Left hindlimb (tissue), 1 donor: ENCODE results near the gene C10orf90.

Source experiments
- DNase-seq: peaks from one replicate; pipeline ENCODE4 v3.0.0-alpha.2; 2018

C10orf90 gene

DNA sequence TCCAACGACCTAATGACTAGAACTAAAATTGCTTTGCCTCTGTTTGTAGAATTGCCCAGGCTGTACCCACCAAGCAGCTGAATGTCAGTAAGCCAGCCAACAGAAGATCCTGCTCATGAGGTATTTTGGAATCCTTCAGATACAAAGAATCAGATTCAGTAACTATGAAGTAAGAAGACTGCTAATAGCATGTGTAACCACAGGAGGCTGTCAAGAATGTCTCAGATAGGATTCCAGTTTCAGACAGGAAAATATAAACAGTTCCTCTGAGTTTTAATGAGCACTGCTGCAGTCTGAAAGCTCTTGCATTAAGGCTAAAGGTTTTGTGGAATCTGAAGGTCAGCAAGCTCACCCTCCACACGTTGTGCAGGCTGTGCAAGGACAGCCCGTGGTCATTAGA, 169.6 kb downstream of the C10orf90 start:
- no peak for DNase-seq

DNA sequence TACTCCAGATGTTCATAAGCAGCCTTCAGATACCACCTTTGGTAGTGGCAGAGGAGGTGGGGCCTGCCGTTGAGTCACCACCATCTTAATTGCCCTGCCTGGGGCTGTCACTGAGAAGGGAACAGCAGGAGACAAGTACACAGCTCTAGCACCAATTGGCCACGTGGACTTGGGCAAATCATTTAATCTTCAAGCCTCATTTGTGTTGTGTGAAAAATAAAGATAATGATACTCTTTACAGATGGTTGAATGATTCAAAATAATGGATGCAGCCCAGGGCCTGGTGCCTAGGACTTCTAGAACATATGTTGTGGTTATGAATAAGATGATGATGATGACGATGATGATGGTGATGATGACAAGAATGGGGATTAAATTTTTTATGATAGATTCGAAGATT, 170.3 kb downstream of the C10orf90 start:
- no peak for DNase-seq

DNA sequence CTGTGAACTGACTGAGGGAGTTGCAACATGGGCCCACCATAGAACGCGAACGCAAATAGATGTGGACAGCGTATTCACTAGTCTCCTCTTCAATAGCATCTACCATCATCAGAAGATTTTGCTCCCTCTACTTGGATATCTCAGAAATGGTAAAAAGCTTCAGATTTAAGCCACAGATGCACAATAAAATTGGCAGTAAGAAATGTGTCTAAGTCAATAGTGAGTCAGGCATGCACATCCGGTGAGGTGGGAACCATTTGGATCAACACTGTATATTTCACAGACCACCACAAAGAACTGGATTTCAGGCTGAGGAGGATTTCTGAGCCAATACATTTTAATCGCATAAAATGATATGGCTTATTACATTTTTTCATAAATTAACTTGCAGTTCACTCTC, 170.7 kb downstream of the C10orf90 start:
- DNase-seq = no peak

DNA sequence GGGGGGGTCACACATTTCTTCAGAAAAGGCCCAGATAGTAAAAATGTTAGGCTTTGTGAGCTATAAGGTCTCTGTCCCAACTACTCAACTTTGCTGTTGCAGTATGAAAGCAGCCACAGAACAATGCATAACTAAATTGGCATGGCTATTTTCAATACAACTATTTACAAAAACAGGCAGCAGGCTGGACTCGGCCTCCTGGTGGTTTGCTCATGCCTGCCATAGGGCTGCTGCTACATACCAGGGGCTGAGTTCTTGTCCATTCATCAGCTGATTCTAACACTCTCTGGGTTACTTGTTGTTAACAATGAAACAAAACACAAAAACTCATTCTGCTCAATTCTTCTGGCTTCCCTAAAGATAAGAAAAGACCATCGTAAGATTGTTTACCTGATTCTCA, 172.8 kb downstream of the C10orf90 start:
- DNase-seq = no peak

DNA sequence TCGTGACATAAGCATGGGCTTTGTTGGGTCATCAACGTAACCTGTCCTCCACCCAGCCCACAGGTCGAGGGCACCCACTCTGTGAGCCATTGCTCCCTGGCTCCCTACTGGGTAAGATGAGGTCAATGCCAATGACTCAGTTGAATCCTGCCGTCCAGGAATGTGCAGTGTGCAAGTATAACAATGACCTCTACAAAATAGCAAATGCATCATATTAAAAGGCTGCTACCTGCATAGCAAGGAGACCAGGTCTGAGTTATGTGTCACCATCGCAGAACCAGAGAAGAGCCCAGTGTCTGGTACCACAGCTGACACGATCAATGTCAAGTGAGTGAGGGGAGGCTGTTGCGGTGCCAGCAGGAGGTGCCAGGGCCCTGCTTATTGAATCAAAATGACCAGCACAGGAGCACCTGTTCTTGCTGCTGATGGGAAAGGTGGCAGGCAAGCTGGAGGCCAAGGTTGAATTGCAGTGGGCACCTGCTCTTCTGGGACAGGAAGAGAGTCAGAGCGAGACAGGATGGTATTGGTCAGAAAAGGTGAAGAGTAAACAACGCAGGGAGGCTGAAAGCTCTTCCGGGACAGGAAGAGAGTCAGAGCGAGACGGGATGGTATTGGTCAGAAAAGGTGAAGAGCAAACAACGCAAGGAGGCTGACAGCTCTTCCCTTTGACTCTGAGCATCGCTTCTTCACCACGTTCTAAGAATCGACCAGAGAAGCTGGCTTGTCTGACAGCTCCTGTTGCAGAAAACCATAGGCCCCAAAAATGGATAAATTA, 173.5 kb downstream of the C10orf90 start:
- DNase-seq = no peak

DNA sequence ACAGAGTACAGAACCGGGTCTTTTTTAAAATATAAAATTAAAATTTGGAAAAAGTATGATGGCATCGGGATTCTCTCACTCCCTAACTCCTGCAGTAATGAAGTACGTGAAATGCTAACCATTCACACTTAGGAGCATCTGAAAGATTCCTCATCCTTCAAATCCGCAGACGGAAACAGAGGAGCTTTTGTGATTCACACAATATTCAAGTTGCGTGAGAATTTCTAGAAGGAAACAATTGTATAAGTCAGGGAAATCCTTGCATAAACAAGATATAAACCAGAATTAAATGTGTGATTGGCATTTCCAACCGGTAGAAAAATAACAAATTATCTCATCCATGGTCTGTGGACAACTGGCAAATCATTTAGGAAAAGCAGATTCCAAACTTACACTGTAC, 179.0 kb downstream of the C10orf90 start:
- DNase-seq = no peak

DNA sequence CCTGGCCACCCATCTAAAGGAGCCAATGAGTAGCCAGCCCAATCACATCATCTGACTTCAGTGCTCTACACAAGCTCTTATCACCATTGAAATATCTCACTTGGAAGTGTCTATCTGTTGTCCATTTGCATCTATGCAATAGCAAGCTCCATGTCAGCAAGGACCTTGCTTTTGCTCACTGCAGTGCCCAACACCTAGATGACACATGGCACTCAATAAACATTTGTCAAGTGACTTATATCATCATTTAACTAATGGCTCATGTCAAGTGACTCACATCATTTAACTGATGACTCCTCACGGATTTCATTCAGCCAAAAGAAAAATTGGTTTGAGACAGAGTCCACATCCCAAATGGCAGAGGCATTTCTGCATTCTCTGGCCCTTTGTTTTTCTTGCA, 189.3 kb downstream of the C10orf90 start:
- DNase-seq = no peak

DNA sequence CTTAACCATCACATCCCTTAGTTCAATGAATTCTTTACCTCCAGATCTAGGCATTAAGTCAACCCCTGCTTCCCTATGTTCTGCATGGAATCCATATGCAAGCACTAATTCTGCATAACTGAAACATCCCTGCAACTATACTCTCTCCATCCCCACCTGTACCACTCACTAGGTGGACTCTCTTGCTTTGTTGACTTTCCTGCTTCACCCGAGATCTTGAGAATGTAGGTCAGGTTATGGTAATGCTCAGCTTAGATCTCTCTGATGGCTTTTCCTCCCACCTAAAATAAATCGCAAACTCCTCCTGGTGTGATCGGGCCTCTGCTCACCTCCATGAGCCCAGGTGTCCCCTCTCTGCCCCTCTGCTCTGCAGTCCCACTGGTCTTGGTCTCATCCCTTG, 189.8 kb downstream of the C10orf90 start:
- no peak for DNase-seq

DNA sequence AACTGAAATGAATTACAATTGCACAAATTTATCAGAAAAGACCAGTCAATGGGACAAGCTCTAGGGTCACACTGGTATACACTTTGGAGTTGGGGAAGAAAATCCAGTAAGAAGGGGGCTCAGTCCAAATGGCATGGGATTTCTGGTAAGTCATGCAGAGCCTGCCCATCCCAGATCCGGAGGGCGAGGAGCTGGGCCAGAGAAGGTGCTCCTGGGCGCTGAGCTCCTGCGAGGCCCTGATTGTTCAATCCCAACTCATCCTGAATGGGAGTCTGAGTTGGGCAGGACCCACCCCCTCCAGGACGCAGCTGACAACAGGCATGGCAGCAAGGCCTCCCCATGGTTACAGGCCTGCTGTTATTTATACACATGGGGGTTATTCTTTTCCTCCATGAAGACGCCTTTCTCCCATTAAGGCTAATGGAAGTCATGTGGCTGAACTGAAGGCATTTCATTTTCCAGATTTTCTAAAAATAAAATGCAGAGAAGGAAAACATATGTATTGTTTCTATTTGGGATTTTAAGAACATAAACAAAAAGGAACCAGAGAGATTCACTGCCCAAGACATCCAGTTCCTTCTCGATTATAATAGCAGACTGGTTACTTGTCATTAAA, 191.1 kb downstream of the C10orf90 start:
- DNase-seq = no peak

DNA sequence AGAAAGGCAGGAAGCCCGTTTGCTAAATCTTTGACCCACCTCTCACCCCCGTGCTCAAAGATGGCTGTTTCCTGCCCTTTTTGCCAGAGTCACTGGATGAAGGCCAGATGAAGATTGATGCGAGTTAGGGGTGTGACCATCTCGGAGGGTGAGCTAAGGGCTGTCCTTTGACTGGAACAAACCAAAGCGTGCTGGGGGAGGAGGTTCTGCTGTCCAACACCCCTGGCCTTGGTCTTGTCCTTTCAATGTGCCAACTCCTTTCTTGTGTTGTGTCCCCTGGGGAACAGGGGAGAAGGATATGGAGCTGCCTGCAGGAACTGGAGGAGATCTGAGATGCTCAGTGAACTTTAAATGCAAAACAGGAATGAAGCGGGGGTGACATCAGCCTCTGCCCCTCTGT, 191.9 kb downstream of the C10orf90 start:
- no peak for DNase-seq

DNA sequence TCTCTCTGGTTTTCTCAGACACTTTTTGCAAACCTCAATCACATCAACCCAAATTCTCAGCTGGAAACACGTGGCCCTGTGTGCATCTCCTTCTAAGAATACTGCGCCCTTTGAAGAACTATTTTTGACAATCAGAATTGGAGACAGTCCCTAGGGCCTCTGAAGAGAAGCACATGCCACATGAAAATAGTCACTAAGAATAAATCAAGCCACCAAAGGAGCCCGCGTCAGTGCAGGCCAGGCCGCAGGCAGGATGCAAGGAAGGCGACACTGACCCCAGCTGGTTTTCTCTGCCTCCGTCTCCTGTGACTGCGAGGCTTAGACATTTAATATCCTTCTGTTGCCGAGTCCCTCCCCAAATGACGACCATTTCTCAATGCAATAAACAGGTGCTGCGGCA, 194.2 kb downstream of the C10orf90 start:
- peak; percentile 84 for DNase-seq

DNA sequence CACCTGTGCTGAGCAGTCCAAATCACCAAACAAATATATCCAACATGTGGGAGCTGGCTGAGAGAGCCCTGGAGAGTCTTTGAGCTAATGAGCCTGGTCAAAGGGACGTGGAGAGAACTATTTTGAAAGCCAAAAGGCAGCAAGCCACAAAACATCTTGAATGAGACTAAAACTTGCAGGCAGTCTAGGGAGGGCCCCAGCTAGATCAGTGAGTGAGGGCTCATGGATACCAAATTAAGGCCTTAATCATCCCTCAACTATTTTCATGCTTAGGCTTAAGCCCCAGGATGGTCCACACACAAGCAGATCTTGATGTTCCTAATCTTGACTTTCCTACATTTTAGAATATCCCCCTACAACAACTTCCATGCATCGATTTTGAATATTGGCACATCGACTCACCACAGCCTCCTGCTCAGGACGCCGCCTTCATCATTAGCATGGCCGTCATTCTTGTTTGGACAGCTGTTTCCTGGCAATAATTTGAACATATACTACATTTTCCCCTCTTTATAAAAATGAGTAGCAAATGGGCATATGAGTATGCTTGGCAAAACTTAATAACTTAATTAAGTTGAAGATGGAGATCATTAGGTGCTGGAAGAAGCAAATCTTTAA, 195.3 kb downstream of the C10orf90 start:
- DNase-seq = no peak

DNA sequence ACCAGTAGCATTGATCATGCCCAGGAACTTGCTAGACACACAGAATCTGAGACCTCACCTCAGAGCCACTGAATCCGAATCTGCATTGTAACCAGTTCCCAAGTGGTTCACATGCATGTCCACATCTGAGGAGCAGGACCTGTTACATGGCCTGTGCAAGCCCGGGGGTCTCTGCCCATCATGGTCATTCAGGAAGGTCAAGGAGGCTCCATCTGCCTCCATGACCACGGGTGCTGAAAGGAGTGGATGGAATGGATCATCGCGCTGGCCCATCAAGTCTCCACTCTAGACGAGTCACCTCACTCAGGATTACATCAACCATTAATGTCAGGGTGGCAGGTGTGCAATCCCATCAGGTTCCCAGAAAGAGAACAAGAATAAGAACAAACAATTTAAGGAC, 196.5 kb downstream of the C10orf90 start:
- DNase-seq = no peak

DNA sequence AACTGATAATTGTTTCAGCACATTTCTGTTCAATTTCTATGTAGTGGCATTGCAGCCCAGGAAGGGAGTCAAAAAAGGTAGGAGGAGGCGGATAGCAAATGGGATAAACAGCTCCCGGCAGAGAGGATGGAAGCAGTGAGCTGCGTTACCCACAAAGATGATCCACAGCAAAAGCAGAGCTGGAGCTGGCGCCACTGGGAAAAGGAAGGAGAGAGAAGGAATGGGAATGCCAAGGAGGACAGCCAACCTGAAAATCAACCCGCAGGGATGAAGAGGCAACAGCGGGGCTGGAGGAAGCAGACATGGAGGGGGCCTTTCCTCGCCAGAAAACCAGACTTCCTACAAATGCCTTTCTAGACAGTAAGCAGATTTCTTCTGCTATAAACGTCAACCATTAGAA, 199.5 kb downstream of the C10orf90 start:
- DNase-seq = peak; percentile 52

DNA sequence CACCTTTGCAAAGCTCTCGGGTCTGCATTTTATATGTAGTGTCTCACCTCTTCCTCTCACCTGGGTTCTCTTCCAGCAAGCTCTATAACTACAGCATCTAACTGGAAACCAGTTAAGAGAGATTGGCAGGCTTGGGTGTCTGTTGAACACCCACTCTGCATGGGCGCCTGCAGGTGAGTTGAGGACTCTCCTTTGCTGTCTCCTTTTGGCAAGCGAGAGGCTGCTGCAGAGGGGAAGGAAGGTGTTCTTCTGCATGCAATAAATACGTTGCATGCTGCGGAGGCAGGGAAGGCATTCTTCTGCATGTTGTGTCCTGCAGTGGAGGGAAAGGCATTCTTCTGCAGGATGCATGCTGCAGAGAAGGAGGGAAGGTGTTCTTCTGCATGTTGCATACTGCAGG, 200.8 kb downstream of the C10orf90 start:
- no peak for DNase-seq

DNA sequence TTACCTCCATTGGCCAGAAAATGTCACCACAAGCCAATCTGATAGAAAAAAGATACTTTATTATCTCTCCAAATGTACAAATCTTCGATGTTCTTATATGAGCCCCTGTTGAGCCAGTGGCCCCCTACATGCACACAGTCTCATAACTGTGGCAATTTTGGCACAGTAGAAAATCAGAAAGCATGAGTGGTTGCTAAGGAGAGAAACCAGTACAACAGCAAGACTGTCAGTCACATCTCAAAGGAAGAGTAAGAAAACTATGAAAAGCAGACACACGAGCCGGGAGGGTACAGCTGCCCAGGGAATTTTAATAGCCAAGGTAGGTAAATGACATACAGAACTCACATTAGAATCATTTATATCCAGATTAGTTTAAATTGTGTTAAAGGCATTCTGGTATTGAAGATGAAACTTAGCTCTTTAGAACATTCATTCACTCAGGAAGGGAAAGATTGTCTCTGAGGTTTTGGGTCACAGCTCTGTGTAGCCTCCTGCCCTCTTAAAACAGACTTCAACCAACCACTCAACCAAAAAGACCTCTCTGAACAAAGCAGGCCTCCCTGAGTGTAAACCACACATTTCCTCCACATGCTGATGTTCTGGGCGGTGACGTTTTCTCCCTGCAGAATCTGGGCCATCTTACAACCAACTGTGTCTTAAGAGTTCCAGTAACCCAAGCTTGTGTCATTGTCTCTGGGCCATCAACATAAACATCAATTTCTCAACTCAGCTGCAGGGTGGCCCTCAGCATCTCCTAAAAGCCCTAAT, 201.4 kb downstream of the C10orf90 start:
- no peak for DNase-seq

DNA sequence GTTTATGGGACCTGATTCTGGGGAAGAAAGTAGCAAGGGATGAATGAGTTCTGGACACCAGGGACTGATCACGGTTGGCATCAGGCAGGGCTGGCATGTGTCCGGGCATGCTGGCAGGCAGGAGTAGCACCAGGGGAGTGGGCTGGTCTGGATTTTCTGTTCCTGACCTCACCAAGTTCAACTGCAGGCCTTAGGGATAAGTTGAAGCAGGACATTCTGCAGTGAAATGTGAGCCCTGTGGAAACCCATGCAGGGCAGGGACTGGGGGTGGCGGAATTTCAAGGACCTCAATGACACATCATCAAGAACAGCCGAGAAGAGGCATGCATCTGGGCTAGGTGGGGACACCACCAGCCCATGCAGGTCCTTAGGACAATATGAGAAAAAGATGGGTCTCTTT, 202.0 kb downstream of the C10orf90 start:
- no peak for DNase-seq

DNA sequence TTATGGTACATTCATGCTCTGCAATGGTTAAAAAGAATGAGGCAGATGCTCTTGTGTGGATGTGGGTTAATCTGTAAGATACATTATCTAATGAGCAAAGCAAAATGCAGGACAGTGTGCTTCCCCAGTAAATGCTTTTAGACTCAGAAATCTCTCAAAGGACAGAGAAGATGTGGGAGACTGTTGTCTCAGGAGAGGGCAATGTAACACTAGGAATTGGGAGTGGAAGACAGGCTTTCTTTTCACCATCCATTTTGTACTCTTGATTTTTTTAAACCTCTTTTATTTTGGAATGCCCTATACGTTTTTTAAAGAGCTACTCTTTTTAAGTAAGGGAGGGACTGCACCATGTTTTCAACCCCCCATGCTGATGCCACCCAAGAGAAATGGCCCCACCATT, 204.7 kb downstream of the C10orf90 start:
- DNase-seq = no peak

DNA sequence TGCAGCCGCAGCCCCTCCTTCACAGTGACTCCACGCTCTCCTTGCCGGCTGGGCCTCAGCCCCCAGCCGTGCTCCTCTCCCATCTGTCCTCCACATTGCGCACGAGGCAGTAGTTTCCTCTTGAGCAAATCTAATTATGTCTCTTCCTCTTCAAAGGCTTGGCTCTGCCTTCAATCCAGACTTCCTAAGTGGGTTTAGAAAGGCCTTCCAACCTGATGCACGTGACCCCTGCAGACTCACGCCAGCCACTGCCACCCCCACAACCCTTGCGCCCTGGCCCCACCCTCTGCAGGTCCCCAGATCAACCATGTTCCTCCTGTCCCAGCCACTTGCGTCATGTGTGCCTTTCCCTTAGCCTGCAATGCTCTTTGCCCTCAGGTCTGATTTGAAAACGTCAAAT, 207.2 kb downstream of the C10orf90 start:
- DNase-seq = no peak

DNA sequence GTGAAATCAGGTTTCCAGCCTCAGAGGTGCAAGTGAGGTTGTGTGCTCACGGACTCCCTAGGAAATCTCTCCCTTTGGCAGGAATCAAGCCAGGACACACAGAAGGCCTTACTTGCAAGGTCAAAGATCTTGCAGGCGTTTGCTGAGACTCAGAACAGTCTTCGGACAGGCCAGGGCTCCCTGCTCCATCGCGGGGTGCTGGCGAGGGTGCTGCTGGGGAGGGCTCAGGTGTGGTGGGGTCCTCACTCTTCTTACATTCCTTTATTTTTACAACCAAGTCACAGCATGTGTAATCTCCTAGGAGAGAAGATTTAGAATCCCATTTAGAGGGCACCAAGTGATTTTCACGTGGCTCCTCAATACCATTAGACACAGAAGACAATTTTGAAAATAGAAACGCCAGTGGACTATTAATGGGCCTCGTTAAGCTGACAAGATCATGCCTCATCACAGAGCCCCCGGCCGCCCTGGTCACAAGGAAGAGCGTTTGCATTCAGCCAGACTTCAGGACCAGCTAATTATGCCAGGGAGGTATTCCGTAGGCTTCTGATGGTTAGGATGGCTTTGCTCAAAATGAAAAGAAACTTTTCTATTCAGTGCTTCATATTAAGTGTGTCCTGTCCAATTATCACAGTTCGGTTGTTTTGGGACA, 209.1 kb downstream of the C10orf90 start:
- DNase-seq = no peak

DNA sequence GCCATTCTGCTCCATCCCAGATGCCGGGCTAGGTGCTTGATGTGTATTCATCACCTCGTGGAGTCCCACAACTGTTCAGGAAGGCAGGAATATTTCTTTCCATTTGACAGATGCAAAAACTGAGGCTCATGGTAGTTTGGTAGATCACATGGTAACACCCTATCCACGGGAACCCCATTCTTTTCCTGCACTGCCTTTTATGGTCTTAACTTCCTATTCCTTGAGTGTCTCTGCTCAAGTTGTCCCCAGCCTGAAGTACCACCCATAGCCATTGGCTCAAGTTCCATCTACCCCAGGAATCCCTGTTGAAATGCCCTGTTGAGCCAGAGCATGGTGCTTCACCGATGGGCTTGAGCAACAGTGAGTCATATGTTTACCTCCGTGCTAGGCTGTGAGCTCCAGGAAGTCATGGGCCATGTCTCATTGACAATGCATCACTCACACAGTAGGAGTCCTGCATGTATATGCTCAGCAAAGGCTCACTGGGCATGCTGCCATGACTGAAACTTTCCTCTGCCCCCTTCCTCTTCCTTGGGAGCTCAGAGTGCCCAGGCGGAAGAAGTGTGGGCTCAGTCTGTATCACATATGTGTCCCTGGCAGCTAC, 210.5 kb downstream of the C10orf90 start:
- DNase-seq = no peak

DNA sequence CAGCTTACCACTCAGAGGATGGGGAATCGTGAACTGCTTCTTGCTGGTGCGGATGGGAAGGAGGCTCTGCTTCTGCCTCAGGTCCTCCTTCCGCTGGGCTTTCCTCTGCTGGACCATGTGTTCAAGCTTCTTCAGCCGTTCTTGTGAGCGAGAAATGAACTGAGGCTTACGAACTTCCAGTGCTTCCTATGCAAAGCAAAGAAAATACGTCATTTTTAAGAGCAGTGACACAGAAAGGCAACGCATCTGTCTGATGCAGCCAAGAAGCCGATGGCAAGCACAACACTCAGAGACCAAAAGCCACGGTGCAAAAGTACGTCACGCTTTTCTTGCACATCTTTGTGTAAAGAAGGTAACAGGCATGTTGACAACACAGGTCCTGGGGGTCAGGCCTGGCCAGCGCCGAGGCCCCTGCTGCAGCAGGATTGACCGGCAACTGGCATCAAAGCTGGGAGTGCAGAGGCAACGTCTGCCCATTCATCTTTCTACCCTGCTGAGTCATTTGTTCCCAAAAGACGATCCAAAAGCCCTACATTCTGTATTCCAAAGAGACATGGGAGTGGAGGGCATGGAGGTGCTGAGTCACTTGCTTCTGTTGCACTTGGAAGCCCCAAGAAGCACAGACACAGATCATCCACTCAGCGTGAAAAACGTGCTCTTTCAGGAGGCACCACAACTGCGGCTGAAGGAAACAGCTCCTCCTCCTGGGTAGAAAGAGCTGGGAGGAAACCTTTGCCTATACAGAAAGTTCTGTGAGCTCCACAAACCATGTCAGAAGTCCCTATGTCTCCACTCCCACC, 211.3 kb downstream of the C10orf90 start:
- DNase-seq = no peak
